Dedifferentiated amniotic fluid mesenchymal stem cell (primary cell): ENCODE measurements around the gene TDRKH.
A peak's percentile ranks its signal among the peaks of the same experiment; 100 is the strongest.

Experiments used
- DNase-seq: peaks from one replicate; pipeline ENCODE4 v3.0.0-alpha.2; 2016; ENCODE audit errors: extremely low spot score

Gene TDRKH

GRCh38 chr1:151790071-151790939, at the start of gene TDRKH:
TSS of gene TDRKH (minus strand) at chr1:151790500. CDS start at chr1:151783022, 7,478 bp downstream.
- peak; percentile 99 for DNase-seq

- DNase-seq: no peak
Measured at GRCh38 chr1:151839457-151840403, 49.4 kb upstream of the TDRKH start, which contains the start of gene C2CD4D. TSS of gene C2CD4D (minus strand) at chr1:151839820. CDS start at chr1:151838989, 831 bp downstream.

GRCh38 chr1:151839082-151839412, 48.7 kb upstream of the TDRKH start:
- no peak for DNase-seq

GRCh38 chr1:151838222-151839081, 48.2 kb upstream of the TDRKH start:
- no peak for DNase-seq

GRCh38 chr1:151837884-151838221, 47.6 kb upstream of the TDRKH start:
- DNase-seq: no peak

GRCh38 chr1:151837197-151837596, 46.9 kb upstream of the TDRKH start:
- no peak for DNase-seq

- no peak for DNase-seq
Measured at GRCh38 chr1:151835596-151835995, 45.3 kb upstream of the TDRKH start.

GRCh38 chr1:151834239-151834638, 43.9 kb upstream of the TDRKH start:
- no peak for DNase-seq

- no peak for DNase-seq
Measured at GRCh38 chr1:151833172-151833900, 43.0 kb upstream of the TDRKH start.

GRCh38 chr1:151832318-151832980, 42.1 kb upstream of the TDRKH start:
- no peak for DNase-seq

GRCh38 chr1:151831605-151832004, 41.3 kb upstream of the TDRKH start, which contains the start of gene RORC:
TSS of gene RORC (minus strand) at chr1:151831802. CDS start at chr1:151831764, 38 bp downstream.
- no peak for DNase-seq

GRCh38 chr1:151831256-151831591, 40.9 kb upstream of the TDRKH start:
- no peak for DNase-seq

- DNase-seq: no peak
Measured at GRCh38 chr1:151830055-151830454, 39.8 kb upstream of the TDRKH start.

GRCh38 chr1:151829352-151830046, 39.2 kb upstream of the TDRKH start:
- no peak for DNase-seq

- DNase-seq: no peak
Measured at GRCh38 chr1:151828921-151829320, 38.6 kb upstream of the TDRKH start.

GRCh38 chr1:151827853-151828252, 37.6 kb upstream of the TDRKH start:
- no peak for DNase-seq

- no peak for DNase-seq
Measured at GRCh38 chr1:151825751-151826660, 35.7 kb upstream of the TDRKH start.

- no peak for DNase-seq
Measured at GRCh38 chr1:151825204-151825603, 34.9 kb upstream of the TDRKH start.

GRCh38 chr1:151823175-151823574, 32.9 kb upstream of the TDRKH start:
- DNase-seq: no peak
